ENCODE results near the gene CARD14. TPM values are rescaled to one million over a fixed set of nuclear protein-coding genes. Genes with fewer than 3 reads are reported as not detected.

CARD14 gene
- total RNA-seq, 1 experiment from 2014 or later = 0.24 TPM

GRCh38 chr17:80254396-80255251 is 84.8 kb downstream of the CARD14 start:
- Histone ChIP-seq H2AK5ac (ENCODE audit: insufficient read length, low read length) (no peak overlapping the region), H2BK5ac (ENCODE audit: insufficient read length, low read length) (peak overlapping the region; percentile 80), H3T11ph (ENCODE audit: low read length) (no peak overlapping the region), H4K8ac (replicated peaks; ENCODE audit: insufficient read length, low read depth, low read length) (no peak overlapping the region), H4K91ac (ENCODE audit: insufficient read length, low read depth, low read length) (no peak overlapping the region), H3K9ac (ENCODE audit: extremely low read depth, insufficient read length, low read length) (no peak overlapping the region), H3K14ac (ENCODE audit: insufficient read depth, low read length) (no peak overlapping the region), H2BK20ac (ENCODE audit: low read depth, low read length, poor library complexity, severe bottlenecking) (no peak overlapping the region), H3K4me1 (ENCODE audit: insufficient read depth, low read length) (peaks cover 7% of the 10 kb centered on the region; the same call in 1 of the 2 replicates), H3K9me3 (ENCODE audit: control insufficient read depth, low read depth, low read length) (no peaks in the 10 kb centered on the region), H2AFZ (ENCODE audit: low read length) (no peak overlapping the region), H2BK120ac (ENCODE audit: low read depth, low read length, poor library complexity, severe bottlenecking) (no peak overlapping the region), H3K18ac (ENCODE audit: insufficient read length, low read depth, low read length) (no peak overlapping the region), H3K4me2 (ENCODE audit: insufficient read depth, insufficient read length, low read length) (no peak overlapping the region), H3K27ac (ENCODE audit: insufficient read length, low read depth, low read length) (no peak overlapping the region), H4K20me1 (ENCODE audit: control insufficient read depth, insufficient read depth, insufficient read length) (no peaks in the 10 kb centered on the region), H3K79me1 (ENCODE audit: insufficient read depth, low read depth, low read length, poor library complexity, severe bottlenecking) (no peaks in the 10 kb centered on the region), H3K56ac (ENCODE audit: insufficient read length, low read depth, low read length) (no peak overlapping the region), H3K23me2 (ENCODE audit: insufficient read length, low read depth, low read length, poor library complexity, severe bottlenecking) (no peaks in the 10 kb centered on the region), H3K27me3 (ENCODE audit: insufficient read depth, low read length) (no peaks in the 10 kb centered on the region), H3K23ac (ENCODE audit: insufficient read length, low read depth, low read length) (no peak overlapping the region), H4K5ac (ENCODE audit: insufficient read length, low read depth, low read length) (no peak overlapping the region), H2BK15ac (ENCODE audit: low read depth, low read length) (no peak overlapping the region), H3K79me2 (ENCODE audit: insufficient read depth, low read length) (no peaks in the 10 kb centered on the region), H2BK12ac (ENCODE audit: insufficient read length, low read depth, low read length) (no peak overlapping the region), H3K4ac (ENCODE audit: low read depth, low read length) (no peak overlapping the region)
- H3K4me3 Mint-ChIP-seq = no peak overlapping the region; a peak in 1 of 5 replicates
- no peaks in the 10 kb centered on the region for H3K9me3 Mint-ChIP-seq
- no peak for TF ChIP-seq CTCF (conservative IDR thresholded peaks at IDR 0.05)
- peak; percentile 32 for DNase-seq
- H3K4me1 Mint-ChIP-seq = peaks cover 21 to 26% of the 10 kb centered on the region in 2 experiments
- no CpG with 5 or more reads among the region's 13 CpGs for WGBS (ENCODE audit: extremely low coverage, insufficient read length, low lambda C conversion rate)
- H3K27ac Mint-ChIP-seq = peak overlapping the region; percentile 81 to 85 (median 84); a peak in 4 of 7 replicates
- H3K36me3 Mint-ChIP-seq (ENCODE audit: insufficient read depth in 1 of 3, low read depth in 3 of 3) = peaks cover 2 to 8% (median 4%) of the 10 kb centered on the region in 3 experiments; a peak in 5 of 7 replicates
- H3K27me3 Mint-ChIP-seq (ENCODE audit: low read depth) = no peaks in the 10 kb centered on the region
